NCI-H1092 (cell line): ENCODE data around the gene KRT71.
"Not testable (repeated sequence)": the region's sequence is repeated elsewhere in the genome, so short reads cannot be mapped to it uniquely, and the experiment has no call there.

Source experiments
- DNase-seq: peaks from one replicate; lab custom pipeline; 2025; lab: John Stamatoyannopoulos, UW

Gene KRT71

GRCh38 chr12:52521175-52521567, 31.8 kb downstream of the KRT71 start:
- no peak for DNase-seq

GRCh38 chr12:52519826-52520662, 32.9 kb downstream of the KRT71 start, which contains the start of gene KRT5:
Gene KRT5 (minus strand): TSS chr12:52520394. CDS start chr12:52520296, 98 bp downstream.
- no peak for DNase-seq

- no peak for DNase-seq
Observed at GRCh38 chr12:52519387-52519703, 33.6 kb downstream of the KRT71 start.

GRCh38 chr12:52518574-52519386, 34.2 kb downstream of the KRT71 start:
- no peak for DNase-seq

GRCh38 chr12:52517888-52518287, 35.1 kb downstream of the KRT71 start:
- DNase-seq: no peak

GRCh38 chr12:52517005-52517835, 35.7 kb downstream of the KRT71 start:
- DNase-seq: no peak

- DNase-seq: no peak
Observed at GRCh38 chr12:52515927-52516831, 36.8 kb downstream of the KRT71 start.

- DNase-seq: no peak
Observed at GRCh38 chr12:52515319-52515646, 37.7 kb downstream of the KRT71 start.

GRCh38 chr12:52514471-52515318, 38.2 kb downstream of the KRT71 start:
- DNase-seq: no peak

GRCh38 chr12:52513736-52514135, 39.2 kb downstream of the KRT71 start:
- no peak for DNase-seq

GRCh38 chr12:52508211-52508610, 44.7 kb downstream of the KRT71 start:
- no peak for DNase-seq

- DNase-seq: peak; percentile 4
Observed at GRCh38 chr12:52506858-52507715, 45.9 kb downstream of the KRT71 start.

GRCh38 chr12:52502877-52503276, 50.1 kb downstream of the KRT71 start:
- no peak for DNase-seq

GRCh38 chr12:52501490-52501889, 51.5 kb downstream of the KRT71 start:
- no peak for DNase-seq

GRCh38 chr12:52500574-52500973, 52.4 kb downstream of the KRT71 start:
- DNase-seq: not testable (repeated sequence)

GRCh38 chr12:52499806-52500560, 53.0 kb downstream of the KRT71 start:
- DNase-seq: no peak

- no peak for DNase-seq
Observed at GRCh38 chr12:52498946-52499345, 54.0 kb downstream of the KRT71 start.

- no peak for DNase-seq
Observed at GRCh38 chr12:52497975-52498374, 55.0 kb downstream of the KRT71 start.

GRCh38 chr12:52496590-52497071, 56.3 kb downstream of the KRT71 start:
- DNase-seq: no peak
